WTC11 (cell line): Measurements from ENCODE around the gene AXL. TPM values are rescaled to one million over a fixed set of nuclear protein-coding genes. Genes with fewer than 3 reads are reported as not detected.
A peak's percentile ranks its signal among the peaks of the same experiment; 100 is the strongest.

Experiments used
- ATAC-seq: fragments of 200-7000 bp; cut with Tn5 transposase; 2 replicates; pipeline ENCODE4 v1.10.0; 2021; ENCODE audit warnings: mild to moderate bottlenecking, moderate library complexity
- CTCF ChIA-PET: fragments of 300-600 bp; sonication (Branson Sonifier 250); formaldehyde crosslinking; loops from one replicate; lab custom pipeline; 2021; ENCODE audit warnings: antibody characterized with exemption; lab: Charles Lee
- POLR2A ChIA-PET: fragments of 350-600 bp; sonication (Branson Sonifier 250); formaldehyde crosslinking; loops from one replicate; lab custom pipeline; 2021; ENCODE audit warnings: antibody characterized with exemption; lab: Charles Lee
- DNase-seq: peaks from one replicate; pipeline ENCODE4 v3.0.0; 2021; ENCODE audit warnings: low spot score
- H3K27ac Mint-ChIP-seq: 2 replicates; pipeline ENCODE4 v1.8.0; 2021; ENCODE audit warnings: mixed read lengths
- H3K27me3 Mint-ChIP-seq: 2 replicates; pipeline ENCODE4 v1.8.0; 2021; ENCODE audit warnings: low read depth, mild to moderate bottlenecking, moderate library complexity, mixed read lengths
- H3K36me3 Mint-ChIP-seq: 2 replicates; pipeline ENCODE4 v1.8.0; 2021; ENCODE audit warnings: mixed read lengths
- H3K4me1 Mint-ChIP-seq: 2 replicates; pipeline ENCODE4 v1.8.0; 2022; ENCODE audit warnings: mixed read lengths
- H3K4me3 Mint-ChIP-seq: 2 replicates; pipeline ENCODE4 v1.8.0; 2021; ENCODE audit warnings: mild to moderate bottlenecking, moderate library complexity, mixed read lengths
- H3K9me3 Mint-ChIP-seq: 2 replicates; pipeline ENCODE4 v1.8.0; 2021; ENCODE audit warnings: mixed read lengths
- AFF4 ChIP-seq: sonication (generic); formaldehyde crosslinking; IDR thresholded peaks from 2 replicates; pipeline ENCODE4 v1.8.1; 2023; ENCODE audit warnings: mild to moderate bottlenecking, missing genetic modification reagents, borderline replicate concordance
- ATF1 ChIP-seq: sonication (generic); formaldehyde crosslinking; IDR thresholded peaks from 2 replicates; pipeline ENCODE4 v1.8.1; 2023; ENCODE audit warnings: mild to moderate bottlenecking, moderate library complexity, missing genetic modification reagents
- ATF3 ChIP-seq: sonication (generic); formaldehyde crosslinking; conservative IDR thresholded peaks from 2 replicates; pipeline ENCODE4 v1.8.1; 2022; ENCODE audit warnings: mild to moderate bottlenecking, missing genetic modification reagents
- CREM ChIP-seq: sonication (generic); formaldehyde crosslinking; IDR thresholded peaks from 2 replicates; pipeline ENCODE4 v1.8.1; 2022; ENCODE audit warnings: mild to moderate bottlenecking, missing genetic modification reagents, moderate library complexity
- ELF4 ChIP-seq: sonication (generic); formaldehyde crosslinking; IDR thresholded peaks from 2 replicates; pipeline ENCODE4 v1.8.1; 2022; ENCODE audit warnings: low read depth, mild to moderate bottlenecking, moderate library complexity, missing genetic modification reagents
- ERG ChIP-seq: fragments of 250-450 bp; sonication (Bioruptor Pico); IDR thresholded peaks from 2 replicates; pipeline ENCODE4 v1.8.0; 2021; ENCODE audit warnings: mild to moderate bottlenecking
- GABPB1 ChIP-seq: sonication (generic); formaldehyde crosslinking; IDR thresholded peaks from 2 replicates; pipeline ENCODE4 v1.8.1; 2023; ENCODE audit warnings: mild to moderate bottlenecking, missing genetic modification reagents
- NR1H2 ChIP-seq: sonication (generic); formaldehyde crosslinking; IDR thresholded peaks from 2 replicates; pipeline ENCODE4 v1.9.0; 2021; ENCODE audit warnings: mild to moderate bottlenecking, moderate library complexity, missing genetic modification reagents
- NR2C2 ChIP-seq: sonication (generic); formaldehyde crosslinking; IDR thresholded peaks from 2 replicates; pipeline ENCODE4 v1.8.0; 2022; ENCODE audit warnings: mild to moderate bottlenecking, missing genetic modification reagents
- NR3C1 ChIP-seq: sonication (generic); formaldehyde crosslinking; conservative IDR thresholded peaks from 2 replicates; pipeline ENCODE4 v1.8.1; 2023; ENCODE audit warnings: low read depth, mild to moderate bottlenecking, missing genetic modification reagents
- OVOL2 ChIP-seq: fragments of 250-450 bp; sonication (Bioruptor Pico); IDR thresholded peaks from 2 replicates; pipeline ENCODE4 v1.9.0; 2021; ENCODE audit warnings: mild to moderate bottlenecking, borderline replicate concordance
- RORB ChIP-seq: fragments of 250-450 bp; sonication (Bioruptor Pico); IDR thresholded peaks from 2 replicates; pipeline ENCODE4 v1.9.0; 2021; ENCODE audit warnings: mild to moderate bottlenecking
- TEAD1 ChIP-seq: sonication (generic); formaldehyde crosslinking; IDR thresholded peaks from 2 replicates; pipeline ENCODE4 v1.8.0; 2022; ENCODE audit warnings: mild to moderate bottlenecking, missing genetic modification reagents
- ZNF263 ChIP-seq: sonication (generic); formaldehyde crosslinking; IDR thresholded peaks from 2 replicates; pipeline ENCODE4 v1.8.1; 2022; ENCODE audit warnings: low read depth, mild to moderate bottlenecking, moderate library complexity, missing genetic modification reagents
- total RNA-seq: library from RNA; stranded (reverse); gene quantifications from 3 replicates; pipeline ENCODE4 v1.2.3, GENCODE V29; 2021
- TF ChIP-seq, protein P1 (sequence below): fragments of 250-450 bp; sonication (Bioruptor Pico); IDR thresholded peaks from 2 replicates; pipeline ENCODE4 v1.9.0; 2021; ENCODE audit warnings: mild to moderate bottlenecking, borderline replicate concordance
- TF ChIP-seq, protein P2 (sequence below): sonication (generic); formaldehyde crosslinking; IDR thresholded peaks from 2 replicates; pipeline ENCODE4 v1.8.1; 2022; ENCODE audit warnings: low read depth, missing genetic modification reagents, borderline replicate concordance

AXL gene
- total RNA-seq, 1 experiment from 2014 or later = 25.0 TPM

DNA sequence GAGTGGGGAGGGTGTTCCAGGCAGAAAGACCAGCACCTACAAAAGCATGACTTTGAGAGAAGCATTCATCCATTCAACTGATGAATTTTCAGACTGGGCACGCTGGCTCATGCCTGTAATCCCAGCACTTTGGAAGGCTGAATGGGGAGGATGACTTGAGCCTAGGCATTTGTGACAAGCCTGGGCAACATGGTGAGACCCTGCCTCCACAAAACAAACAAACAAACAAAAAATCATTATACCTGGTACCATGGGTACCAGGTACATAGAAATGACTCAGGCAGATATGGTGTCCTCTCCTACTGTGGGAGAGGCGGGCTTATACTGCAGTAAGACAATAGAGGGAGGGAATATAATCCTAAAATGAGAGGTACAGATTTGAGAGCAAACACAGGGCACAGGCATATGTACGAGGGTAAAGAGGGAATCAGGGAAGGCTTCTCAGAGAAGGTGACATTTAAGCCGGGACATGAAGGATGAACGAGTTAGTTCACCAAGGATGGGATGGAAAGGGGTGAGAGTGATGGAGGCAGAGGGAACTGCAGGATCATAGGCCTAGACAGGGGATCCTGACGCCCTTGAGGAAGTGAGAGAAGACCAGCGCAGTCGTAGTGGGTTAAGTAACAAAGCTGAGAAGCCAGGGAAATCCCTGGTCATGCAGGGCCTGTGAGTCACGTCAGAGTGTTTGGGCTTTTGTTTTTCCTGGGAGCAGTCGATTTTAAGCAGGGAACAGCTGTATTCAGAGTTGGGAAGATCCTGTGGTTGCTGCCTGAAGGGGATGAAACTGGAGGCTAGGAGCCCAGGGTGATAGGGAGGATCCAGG lies 23.1 kb upstream of the AXL start (continued):
- TF ChIP-seq, protein P1, sequence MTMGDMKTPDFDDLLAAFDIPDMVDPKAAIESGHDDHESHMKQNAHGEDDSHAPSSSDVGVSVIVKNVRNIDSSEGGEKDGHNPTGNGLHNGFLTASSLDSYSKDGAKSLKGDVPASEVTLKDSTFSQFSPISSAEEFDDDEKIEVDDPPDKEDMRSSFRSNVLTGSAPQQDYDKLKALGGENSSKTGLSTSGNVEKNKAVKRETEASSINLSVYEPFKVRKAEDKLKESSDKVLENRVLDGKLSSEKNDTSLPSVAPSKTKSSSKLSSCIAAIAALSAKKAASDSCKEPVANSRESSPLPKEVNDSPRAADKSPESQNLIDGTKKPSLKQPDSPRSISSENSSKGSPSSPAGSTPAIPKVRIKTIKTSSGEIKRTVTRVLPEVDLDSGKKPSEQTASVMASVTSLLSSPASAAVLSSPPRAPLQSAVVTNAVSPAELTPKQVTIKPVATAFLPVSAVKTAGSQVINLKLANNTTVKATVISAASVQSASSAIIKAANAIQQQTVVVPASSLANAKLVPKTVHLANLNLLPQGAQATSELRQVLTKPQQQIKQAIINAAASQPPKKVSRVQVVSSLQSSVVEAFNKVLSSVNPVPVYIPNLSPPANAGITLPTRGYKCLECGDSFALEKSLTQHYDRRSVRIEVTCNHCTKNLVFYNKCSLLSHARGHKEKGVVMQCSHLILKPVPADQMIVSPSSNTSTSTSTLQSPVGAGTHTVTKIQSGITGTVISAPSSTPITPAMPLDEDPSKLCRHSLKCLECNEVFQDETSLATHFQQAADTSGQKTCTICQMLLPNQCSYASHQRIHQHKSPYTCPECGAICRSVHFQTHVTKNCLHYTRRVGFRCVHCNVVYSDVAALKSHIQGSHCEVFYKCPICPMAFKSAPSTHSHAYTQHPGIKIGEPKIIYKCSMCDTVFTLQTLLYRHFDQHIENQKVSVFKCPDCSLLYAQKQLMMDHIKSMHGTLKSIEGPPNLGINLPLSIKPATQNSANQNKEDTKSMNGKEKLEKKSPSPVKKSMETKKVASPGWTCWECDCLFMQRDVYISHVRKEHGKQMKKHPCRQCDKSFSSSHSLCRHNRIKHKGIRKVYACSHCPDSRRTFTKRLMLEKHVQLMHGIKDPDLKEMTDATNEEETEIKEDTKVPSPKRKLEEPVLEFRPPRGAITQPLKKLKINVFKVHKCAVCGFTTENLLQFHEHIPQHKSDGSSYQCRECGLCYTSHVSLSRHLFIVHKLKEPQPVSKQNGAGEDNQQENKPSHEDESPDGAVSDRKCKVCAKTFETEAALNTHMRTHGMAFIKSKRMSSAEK (CRISPR knock-in tag) = no peak
- TF ChIP-seq NR3C1 = no peak
- TF ChIP-seq ELF4 (CRISPR knock-in tag) = no peak
- TF ChIP-seq ZNF263 (CRISPR knock-in tag) = no peak
- no peak for TF ChIP-seq ATF3 (CRISPR knock-in tag)
- TF ChIP-seq NR2C2 (CRISPR knock-in tag) = no peak
- TF ChIP-seq TEAD1 (CRISPR knock-in tag) = no peak
- TF ChIP-seq CREM = no peak
- TF ChIP-seq ERG = no peak

DNA sequence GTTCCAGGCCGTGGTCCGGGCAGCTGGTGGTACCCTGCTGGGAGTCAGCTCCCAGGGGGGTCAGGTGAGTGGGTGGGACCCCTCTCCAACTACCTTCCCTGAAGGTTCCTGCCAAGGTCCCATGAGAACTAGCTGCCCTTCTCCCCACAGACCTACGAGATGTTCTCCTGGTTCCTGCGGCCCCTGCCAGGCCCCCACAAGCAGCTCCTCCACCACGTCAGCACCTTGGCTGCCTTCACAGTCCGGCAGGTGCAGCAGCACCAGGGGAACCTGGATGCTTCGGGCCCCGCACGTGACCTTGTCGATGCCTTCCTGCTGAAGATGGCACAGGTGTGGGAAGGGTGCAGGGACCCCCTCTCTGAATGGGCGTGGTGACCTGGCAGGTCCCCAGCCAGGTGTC lies 20.5 kb upstream of the AXL start:
- H3K4me1 Mint-ChIP-seq = peaks cover 35% of the 10 kb centered on the region
- CTCF ChIA-PET = no interaction called here
- TF ChIP-seq NR1H2 (CRISPR knock-in tag) (0 out of 2 replicates have a peak, but pooled peaks have one; percentile 26), OVOL2 (CRISPR knock-in tag) (no peak)
- TF ChIP-seq, all 79 proteins: peak for 1
- POLR2A ChIA-PET = no interaction called here
- no peak for DNase-seq
- Mint-ChIP-seq H3K4me3 (no peak overlapping the region), H3K27ac (peak overlapping the region; percentile 88; the same call in 1 of the 2 replicates), H3K27me3 (no peaks in the 10 kb centered on the region), H3K9me3 (no peaks in the 10 kb centered on the region), H3K36me3 (peaks cover 69% of the 10 kb centered on the region)
- no peak for ATAC-seq

DNA sequence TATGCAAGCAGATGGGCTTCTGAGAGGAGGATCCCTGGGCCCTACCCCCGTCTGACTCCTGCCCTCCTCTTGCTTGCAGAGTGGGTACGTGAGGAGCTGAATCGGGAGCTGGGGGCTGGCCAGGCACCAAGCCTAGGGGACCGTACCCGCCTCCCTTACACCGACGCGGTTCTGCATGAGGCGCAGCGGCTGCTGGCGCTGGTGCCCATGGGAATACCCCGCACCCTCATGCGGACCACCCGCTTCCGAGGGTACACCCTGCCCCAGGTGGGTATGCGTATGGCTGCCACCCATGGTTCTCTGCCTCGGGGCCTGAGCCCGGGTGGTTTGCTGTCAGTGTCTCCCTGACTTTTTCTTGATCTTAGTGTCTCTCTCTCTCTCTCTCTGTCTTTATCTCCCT lies 15.7 kb upstream of the AXL start:
- Mint-ChIP-seq H3K27me3 (no peaks in the 10 kb centered on the region), H3K36me3 (peaks cover 69% of the 10 kb centered on the region), H3K4me1 (peaks cover 2% of the 10 kb centered on the region), H3K4me3 (no peak overlapping the region), H3K9me3 (no peaks in the 10 kb centered on the region), H3K27ac (0 out of 2 replicates have a peak overlapping the region, but pooled peaks have one; percentile 45)
- ATAC-seq (no peak), DNase-seq (no peak)
- CTCF ChIA-PET = interaction anchor here (1.0 to 3.4 kb wide), 9 partner anchors 14 to 223 kb away, joined by 3 to 95 read pairs (median 4); partner anchors contain the start of gene HNRNPUL1
- POLR2A ChIA-PET = no interaction called here
- TF ChIP-seq, protein P2, sequence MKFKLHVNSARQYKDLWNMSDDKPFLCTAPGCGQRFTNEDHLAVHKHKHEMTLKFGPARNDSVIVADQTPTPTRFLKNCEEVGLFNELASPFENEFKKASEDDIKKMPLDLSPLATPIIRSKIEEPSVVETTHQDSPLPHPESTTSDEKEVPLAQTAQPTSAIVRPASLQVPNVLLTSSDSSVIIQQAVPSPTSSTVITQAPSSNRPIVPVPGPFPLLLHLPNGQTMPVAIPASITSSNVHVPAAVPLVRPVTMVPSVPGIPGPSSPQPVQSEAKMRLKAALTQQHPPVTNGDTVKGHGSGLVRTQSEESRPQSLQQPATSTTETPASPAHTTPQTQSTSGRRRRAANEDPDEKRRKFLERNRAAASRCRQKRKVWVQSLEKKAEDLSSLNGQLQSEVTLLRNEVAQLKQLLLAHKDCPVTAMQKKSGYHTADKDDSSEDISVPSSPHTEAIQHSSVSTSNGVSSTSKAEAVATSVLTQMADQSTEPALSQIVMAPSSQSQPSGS (CRISPR knock-in tag) = no peak
- TF ChIP-seq AFF4 (no peak), ATF1 (CRISPR knock-in tag) (no peak), RORB (CRISPR knock-in tag) (no peak), NR2C2 (CRISPR knock-in tag) (no peak), GABPB1 (CRISPR knock-in tag) (no peak)
- TF ChIP-seq, all 79 proteins: peak for 0
